MG63 (cell line): ENCODE results near the gene PPP2R2C. TPM values are rescaled to one million over a fixed set of nuclear protein-coding genes. Genes with fewer than 3 reads are reported as not detected.

Experiments
- DNase-seq: peaks from one replicate; pipeline ENCODE4 v3.0.0-alpha.2; 2020
- H3K27me3 ChIP-seq: fragments of 250-450 bp; sonication (Bioruptor Pico); 2 replicates; pipeline ENCODE4 v1.5.1; 2020; ENCODE audit warnings: mild to moderate bottlenecking, moderate library complexity
- H3K36me3 ChIP-seq: fragments of 250-450 bp; sonication (Bioruptor Pico); 2 replicates; pipeline ENCODE4 v1.5.1; 2020; ENCODE audit warnings: mild to moderate bottlenecking, moderate library complexity
- H3K4me3 ChIP-seq: fragments of 250-450 bp; sonication (Bioruptor Pico); 2 replicates; pipeline ENCODE4 v1.5.1; 2020; ENCODE audit warnings: mild to moderate bottlenecking, moderate library complexity
- H3K9me3 ChIP-seq: fragments of 250-450 bp; sonication (Bioruptor Pico); 2 replicates; pipeline ENCODE4 v1.5.1; 2020; ENCODE audit warnings: mild to moderate bottlenecking, moderate library complexity
- total RNA-seq: library from RNA; depleted of rRNA; stranded (reverse); fragments of >200 nt; shearing (Covaris generic); gene quantifications from 2 replicates; pipeline ENCODE4 v1.2.3, GENCODE V29; 2014; ENCODE audit warnings: low replicate concordance

PPP2R2C gene
- total RNA-seq, 1 experiment from 2014 or later, result 3.3 TPM

DNA sequence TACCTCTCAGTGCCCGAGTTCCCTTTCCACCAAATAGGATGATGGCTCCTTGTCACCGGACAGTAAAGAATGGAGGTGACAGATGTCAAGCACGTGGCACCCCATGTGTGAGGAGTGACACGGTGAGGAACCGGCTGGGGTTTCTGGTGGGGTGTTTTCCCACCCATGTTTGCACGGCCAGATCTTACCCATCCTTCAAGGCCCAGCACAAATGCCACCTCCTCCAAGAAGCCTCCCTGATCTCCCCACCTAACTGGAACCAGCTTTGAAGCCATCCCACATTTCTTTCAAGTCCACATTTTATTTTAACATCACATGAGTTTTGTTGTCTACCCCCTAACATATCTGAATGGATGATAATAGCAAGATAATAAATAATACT lies 139.8 kb downstream of the PPP2R2C start:
- no peak for DNase-seq
- H3K36me3 ChIP-seq, result no peaks in the 10 kb centered on the region
- no peaks in the 10 kb centered on the region for H3K9me3 ChIP-seq

DNA sequence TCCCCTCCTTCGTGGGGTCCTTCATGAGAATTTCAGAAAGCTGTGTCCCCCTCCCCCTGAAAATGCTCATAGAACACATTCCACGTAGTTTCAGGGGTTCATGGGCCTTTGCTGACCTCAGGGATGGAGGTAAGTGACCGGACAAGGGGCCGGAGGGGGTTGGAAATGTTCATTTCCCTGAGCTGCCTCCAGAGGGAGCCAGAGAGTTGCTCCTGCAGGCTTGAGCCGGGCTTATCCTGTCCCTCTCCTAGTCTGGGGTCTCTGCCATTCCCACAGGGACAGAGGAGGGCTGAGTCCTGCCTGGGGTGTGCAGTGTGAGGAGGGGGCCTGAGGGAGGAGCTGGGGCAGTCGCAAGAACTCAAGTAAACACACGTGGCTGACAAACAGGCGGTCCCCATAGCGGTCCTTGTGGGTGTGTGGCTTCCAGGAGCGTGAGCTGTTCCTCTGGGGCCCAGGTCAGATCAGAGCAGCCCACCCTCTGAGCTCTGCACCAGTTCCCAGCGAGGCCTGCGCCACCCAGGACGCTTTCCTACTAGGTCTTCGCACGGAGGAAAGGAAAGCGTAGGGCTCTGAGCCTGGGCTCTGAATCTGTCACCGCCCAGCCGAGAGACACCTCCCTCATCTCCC lies 140.3 kb downstream of the PPP2R2C start:
- no peaks in the 10 kb centered on the region for H3K36me3 ChIP-seq
- H3K27me3 ChIP-seq, result no peaks in the 10 kb centered on the region
- no peak for DNase-seq
- no peaks in the 10 kb centered on the region for H3K9me3 ChIP-seq
- H3K4me3 ChIP-seq, result no peak overlapping the region

More for the DNA sequence above, 139.8 kb downstream of the PPP2R2C start:
- H3K27me3 ChIP-seq, result no peaks in the 10 kb centered on the region
- no peak overlapping the region for H3K4me3 ChIP-seq

DNA sequence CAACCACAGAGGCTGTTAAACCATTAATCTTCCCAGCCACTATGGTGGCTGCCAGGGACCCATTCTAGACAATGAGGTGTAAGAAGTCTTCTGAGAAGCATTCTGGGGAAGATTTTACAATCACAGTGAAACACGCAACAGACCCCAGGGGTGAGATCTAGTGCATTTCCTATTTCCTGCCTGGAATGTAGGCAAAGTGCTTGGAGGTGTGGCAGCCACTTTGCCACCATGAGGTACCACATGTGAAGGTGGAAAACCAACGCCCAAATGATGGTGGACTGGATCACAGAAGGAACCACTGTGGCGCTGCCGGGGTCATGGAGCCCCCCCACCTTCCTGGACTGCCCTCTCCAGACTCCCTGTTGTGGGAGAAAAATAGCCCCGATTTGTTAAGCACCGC lies 140.9 kb downstream of the PPP2R2C start:
- DNase-seq, result no peak
- H3K27me3 ChIP-seq, result no peaks in the 10 kb centered on the region
- no peaks in the 10 kb centered on the region for H3K36me3 ChIP-seq
- H3K9me3 ChIP-seq, result no peaks in the 10 kb centered on the region
- H3K4me3 ChIP-seq, result no peak overlapping the region

DNA sequence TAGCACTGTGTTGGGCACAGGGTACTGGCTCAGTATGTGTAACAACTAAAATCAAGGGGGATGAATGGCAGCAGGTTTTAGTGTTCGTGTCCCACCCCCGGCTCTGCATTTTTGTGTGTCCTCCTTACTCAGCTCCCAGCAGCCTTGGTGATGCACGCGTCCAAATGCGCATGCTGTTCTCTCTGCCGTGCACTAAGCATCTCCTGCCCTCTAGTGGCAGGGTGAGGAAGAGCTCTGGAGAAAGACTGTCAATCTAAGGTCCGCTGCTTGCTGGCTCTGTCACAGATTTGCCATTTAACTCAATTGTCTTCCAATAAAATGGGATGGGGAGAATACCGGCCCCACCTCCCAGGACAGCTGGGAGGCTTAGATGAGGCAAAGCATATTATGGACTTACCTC lies 141.4 kb downstream of the PPP2R2C start:
- Histone ChIP-seq H3K9me3 (no peaks in the 10 kb centered on the region), H3K4me3 (no peak overlapping the region), H3K27me3 (no peaks in the 10 kb centered on the region), H3K36me3 (no peaks in the 10 kb centered on the region)
- DNase-seq, result no peak

DNA sequence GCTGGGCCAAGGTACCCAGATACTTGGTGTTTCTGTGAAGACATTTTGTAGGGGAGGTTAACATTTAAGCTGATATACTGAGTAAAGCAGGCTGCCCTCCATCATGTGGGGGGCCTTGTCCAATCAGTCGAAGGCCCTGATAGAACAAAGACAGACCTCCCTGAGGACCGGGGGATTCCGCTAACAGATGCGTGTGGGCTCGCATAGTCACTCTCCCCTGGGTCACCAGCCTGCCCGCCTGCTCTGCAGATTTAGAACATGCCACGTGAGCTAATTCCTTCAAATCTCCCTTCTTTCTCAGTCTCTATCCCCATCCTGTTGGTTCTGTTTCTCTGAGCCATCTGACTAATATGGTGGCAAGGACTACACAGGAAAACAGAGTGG lies 142.0 kb downstream of the PPP2R2C start:
- no peak for DNase-seq
- Histone ChIP-seq H3K27me3 (no peaks in the 10 kb centered on the region), H3K9me3 (no peaks in the 10 kb centered on the region), H3K4me3 (no peak overlapping the region), H3K36me3 (no peaks in the 10 kb centered on the region)

DNA sequence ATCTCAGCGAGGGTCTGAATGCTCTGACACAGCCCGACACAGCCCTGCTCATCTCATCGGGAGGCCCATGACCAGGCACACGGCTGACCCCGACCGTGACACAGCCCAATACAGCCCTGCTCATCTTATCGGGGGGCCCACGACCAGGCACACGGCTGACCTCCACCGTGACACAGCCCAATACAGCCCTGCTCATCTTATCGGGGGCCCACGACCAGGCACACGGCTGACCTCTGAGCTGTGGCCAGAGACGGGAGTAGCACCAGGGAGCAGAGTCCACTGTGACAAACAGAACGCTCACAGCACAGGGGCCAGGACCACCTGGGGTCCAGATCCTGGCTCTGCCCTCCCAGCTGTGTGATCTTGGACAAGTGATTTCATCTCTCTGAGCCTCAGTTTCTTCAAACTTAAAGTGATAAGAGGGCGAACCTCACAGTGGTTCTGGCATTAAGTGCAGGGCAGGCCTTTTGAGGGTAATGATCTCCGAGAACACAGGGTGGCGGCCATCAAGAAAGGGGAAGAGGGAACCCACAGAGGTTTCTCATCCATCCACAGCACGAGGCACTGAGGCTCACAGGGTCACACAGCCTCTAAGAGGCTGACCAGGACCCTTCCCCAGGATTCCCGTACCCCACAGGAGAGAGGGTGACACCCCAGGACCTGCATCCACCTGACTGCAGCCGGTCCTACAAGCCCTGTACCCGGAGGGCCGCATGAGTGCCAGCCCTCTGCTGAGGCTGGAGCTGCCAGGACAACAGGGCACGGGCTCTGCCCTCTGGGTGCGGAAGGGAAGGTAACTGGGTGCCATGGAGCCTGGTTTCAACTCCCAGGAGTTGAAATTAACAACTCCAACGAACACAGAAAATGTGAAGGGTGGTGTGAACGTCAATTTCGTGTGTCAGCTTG lies 142.7 kb downstream of the PPP2R2C start:
- Histone ChIP-seq H3K36me3 (no peaks in the 10 kb centered on the region), H3K27me3 (no peaks in the 10 kb centered on the region), H3K4me3 (no peak overlapping the region), H3K9me3 (no peaks in the 10 kb centered on the region)
- no peak for DNase-seq

DNA sequence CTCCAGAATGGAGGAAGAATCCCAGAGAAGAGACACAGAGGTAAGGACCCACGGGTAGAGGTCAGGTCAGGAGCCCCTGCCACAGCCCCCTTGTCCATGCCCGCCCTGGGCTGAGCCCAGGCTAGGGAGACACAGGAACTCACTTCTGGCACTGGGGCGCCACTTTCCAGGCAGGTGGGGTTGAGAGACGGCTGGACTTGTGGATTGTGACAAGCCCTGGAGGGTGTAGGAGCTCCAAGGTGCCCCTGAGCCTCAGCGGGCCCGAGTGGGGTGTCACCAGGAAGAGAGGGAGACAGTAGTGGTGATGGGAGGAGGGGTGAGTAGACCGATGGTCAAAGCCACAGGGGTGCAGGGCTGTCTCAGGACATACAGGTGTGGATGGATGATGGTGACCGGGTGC lies 143.9 kb downstream of the PPP2R2C start:
- no peak for DNase-seq
- no peaks in the 10 kb centered on the region for H3K27me3 ChIP-seq
- H3K4me3 ChIP-seq, result no peak overlapping the region
- H3K36me3 ChIP-seq, result no peaks in the 10 kb centered on the region
- no peaks in the 10 kb centered on the region for H3K9me3 ChIP-seq

DNA sequence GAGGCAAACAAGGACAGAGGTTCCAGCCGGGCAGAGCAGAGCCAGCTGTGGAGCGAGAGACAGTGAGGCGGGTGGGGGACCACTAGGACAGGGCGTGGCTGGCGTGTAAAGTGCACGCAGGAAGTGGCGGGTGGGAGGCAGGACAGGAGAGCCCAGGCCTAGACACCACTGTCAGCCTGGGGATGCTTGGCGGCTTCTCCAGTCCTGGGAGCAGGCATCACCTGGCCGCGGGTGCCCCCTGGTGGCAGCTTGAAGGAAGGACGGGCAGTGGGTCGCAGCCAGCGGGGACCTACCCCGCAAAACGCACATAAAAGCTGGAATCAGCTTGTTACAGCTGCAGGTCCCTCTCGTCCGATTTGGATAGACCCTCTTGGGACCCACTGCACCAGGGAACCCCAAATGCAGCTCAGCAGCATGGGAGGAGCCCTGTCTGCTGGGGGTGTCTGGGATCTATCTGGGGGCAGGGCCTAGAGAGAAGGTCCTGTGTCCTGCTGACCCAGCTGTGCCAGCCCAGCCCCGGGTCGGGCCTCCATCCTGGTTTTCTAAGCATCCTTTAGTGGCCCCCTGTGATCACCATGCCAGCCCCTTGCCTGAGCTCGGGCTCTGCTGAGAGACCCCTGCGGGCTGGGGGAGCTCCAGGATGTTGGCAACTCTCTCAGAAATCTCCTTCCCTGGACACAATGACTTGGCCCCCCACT lies 145.0 kb downstream of the PPP2R2C start:
- no peak overlapping the region for H3K4me3 ChIP-seq
- no peaks in the 10 kb centered on the region for H3K36me3 ChIP-seq
- no peaks in the 10 kb centered on the region for H3K9me3 ChIP-seq
- DNase-seq, result peak; percentile 50
- no peaks in the 10 kb centered on the region for H3K27me3 ChIP-seq

DNA sequence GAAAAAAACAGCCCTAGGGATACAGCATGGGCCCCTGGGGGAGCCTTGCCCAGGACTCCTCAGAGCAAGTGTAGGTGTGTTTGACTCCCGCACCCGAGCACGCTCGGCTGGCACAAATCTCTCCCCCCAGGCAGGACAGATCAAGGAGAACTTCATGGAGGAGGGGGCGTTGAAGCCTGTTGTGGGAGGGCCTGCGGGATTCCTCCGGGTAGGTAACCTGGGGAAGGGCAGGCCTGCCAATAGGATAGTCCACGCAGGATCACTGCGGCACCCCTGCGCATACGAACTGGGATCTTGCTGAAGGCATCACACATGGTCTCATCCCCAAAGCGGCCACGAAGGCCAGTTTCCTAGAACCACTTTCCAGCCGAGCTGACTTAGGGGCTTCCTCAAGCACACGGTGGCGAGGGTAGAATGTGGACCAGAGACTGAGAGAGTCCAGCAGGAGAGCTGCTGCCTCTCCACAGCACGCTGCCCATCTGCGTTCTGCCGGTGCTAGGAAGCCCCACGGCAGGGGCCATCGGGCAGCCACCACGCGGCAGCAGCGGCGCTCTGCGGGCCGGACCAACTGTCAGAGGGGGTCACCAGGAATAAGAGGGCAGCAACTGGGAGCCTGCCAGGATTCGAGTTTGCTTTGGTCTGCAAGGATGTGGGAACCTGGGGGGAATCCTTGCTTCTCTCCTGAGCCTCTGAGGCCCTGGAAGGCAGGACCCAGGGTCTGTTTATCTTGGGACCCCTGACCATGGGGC lies 145.9 kb downstream of the PPP2R2C start:
- DNase-seq, result no peak
- Histone ChIP-seq H3K27me3 (no peaks in the 10 kb centered on the region), H3K36me3 (no peaks in the 10 kb centered on the region), H3K4me3 (no peak overlapping the region), H3K9me3 (no peaks in the 10 kb centered on the region)

DNA sequence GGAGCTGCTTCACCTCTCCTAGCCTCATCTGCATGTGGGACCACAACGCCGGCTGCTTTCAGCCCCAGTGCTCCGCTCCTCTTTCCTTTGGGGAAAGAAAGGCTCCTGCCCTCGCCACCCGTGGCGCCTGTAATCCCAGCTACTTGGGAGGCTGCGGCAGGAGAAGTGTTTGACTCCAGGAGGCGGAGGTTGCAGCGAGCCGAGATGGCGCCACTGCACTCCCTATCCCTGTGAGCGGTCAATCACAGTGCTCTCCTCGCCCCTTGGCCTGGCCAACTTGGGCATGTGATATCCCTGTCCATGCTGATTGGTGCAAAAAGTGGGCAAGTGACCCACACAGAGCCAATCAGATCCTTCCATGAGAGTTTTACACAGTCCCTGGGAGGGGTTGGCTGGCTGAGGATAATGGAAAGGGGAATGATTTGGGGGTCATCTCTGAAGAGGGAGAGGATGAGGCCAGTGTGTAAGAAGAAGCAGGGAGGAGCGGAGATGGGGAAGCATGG lies 146.6 kb downstream of the PPP2R2C start:
- Histone ChIP-seq H3K36me3 (no peaks in the 10 kb centered on the region), H3K4me3 (no peak overlapping the region), H3K27me3 (no peaks in the 10 kb centered on the region), H3K9me3 (no peaks in the 10 kb centered on the region)
- no peak for DNase-seq

DNA sequence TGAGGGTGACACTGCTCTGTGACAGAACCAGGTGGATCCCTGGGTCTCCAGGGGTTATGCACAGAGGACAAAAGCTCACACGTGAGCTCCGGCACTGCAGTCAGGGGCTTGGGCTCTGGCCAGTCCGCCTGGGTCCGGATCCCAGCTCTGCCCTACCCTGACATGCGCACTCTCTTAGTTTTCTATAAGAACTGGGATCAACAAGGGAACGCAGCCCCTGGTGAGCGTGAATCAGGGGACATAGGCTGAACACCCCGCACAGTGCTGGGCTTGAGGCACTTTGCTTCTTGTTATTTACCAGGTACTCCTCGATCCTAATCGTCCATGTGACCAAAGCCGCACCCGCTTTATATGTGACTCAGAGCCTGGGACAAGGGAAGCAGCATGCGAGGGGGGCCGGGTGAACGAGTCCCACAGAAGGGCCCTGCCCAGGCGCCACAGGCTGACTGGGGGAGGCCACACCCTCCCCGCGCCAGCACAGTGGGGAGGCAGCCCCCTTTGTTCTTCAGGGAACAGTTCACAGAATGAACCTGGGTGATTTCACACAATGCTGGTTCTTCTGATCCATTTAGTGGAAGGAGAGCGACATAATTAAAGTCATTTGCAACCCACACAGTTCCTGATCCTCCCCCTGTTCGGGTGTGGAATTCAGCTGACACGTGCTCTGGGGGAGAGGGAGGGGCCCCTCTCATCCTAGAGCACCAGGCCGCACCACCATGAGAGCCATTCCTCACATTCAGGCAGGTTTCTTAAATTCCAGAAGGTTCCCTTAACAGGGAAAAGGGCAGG lies 147.2 kb downstream of the PPP2R2C start:
- Histone ChIP-seq H3K9me3 (no peaks in the 10 kb centered on the region), H3K4me3 (no peak overlapping the region), H3K36me3 (no peaks in the 10 kb centered on the region), H3K27me3 (no peaks in the 10 kb centered on the region)
- peak; percentile 24 for DNase-seq

DNA sequence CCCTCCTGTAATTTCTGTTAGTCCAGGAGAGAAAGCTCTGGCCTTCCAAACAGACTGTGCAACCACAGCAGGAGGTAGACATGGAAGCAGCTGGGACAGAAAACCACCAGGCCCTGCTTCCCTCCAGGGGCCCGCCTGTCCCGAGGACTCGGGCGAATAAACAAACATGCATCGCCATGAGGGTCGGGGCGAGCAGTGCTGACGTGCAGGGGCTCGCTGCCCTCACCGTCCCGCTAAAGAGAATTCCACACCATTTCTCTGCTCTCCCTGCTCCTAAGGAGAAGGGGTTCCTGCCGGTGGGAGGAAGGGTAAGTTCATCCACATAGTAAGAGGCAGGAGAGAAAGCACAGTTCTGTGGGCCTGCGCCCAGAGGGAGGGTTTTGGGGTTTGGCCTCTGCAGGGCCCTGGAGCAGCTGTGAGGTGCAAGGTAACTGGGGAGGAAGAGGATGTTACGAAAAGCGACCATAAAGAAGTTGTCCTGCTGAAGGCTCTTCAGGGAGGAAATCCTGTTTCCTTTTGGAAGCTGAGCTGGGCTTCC lies 147.9 kb downstream of the PPP2R2C start:
- Histone ChIP-seq H3K4me3 (no peak overlapping the region), H3K27me3 (no peaks in the 10 kb centered on the region), H3K36me3 (no peaks in the 10 kb centered on the region), H3K9me3 (no peaks in the 10 kb centered on the region)
- no peak for DNase-seq

DNA sequence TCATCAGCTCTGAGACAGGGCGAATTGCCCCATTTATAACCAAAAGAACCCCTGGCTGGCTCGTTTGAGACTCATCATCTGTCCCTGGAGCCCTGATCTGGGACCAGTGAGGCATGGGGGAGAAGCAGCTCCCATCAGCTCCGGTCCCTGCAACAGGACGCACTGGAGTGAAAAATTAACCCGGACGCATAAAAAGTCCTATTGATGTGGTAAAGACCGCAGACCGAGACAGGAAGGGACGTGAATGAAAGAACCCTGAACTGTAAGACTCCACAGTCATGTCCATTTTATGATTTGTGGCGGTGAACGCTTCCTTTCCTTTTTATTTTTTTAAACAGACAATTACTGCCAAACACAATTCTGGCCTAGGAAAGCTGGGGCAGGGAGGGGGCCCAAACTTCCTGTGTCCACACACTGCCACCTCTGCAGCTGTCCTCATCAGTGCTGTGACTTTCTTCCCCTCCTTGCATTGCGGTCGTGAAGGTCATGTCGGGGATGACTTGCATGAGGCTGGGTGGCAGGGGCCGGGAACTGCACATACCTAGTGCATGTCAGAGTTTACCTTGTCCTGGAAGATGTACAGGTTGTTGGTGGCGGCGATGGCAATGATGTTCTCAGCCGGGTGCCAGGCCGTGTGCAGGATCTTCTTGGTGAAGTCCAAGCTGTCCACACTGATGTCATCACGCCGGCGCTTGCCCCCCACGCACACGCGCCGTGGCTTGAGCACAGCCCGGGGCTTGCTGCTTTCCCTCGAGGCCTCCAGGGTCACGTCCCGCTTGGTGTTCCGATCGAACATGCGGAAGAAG lies 149.4 kb downstream of the PPP2R2C start:
- no peak for DNase-seq
- H3K9me3 ChIP-seq, result no peaks in the 10 kb centered on the region
- H3K27me3 ChIP-seq, result no peaks in the 10 kb centered on the region
- no peak overlapping the region for H3K4me3 ChIP-seq
- no peaks in the 10 kb centered on the region for H3K36me3 ChIP-seq

DNA sequence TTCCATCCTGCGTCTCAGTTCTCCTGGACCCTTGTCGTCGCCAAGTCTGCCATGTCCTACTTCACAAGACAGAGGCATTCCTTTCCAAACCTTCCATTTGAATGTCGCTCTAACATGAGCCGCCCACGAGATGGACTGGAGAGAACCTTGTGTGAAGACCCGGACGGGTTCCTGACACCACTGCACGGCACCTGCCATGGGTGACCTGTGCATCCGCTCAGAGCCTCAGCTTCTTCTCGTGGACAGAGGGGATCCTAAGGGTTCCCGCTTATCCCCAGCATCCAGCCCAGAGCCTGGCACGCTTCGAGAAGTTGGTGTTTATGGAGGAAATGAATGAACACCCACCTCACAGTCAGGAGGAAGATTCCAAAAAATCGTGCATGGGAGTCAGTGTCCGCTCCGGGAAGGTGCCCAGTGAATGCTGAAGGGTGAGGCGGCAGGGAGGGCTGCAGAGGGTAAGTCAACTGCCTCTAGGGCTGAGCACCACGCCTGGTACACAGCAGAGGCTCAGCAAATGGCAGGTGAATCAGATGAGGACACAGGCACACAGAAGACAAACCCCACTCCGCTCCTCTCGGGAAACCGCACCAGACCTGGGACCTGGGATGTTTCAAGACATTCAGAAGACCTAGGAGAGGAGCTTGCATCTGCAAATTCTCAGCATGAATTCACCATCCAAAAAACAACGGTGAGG lies 150.2 kb downstream of the PPP2R2C start:
- Histone ChIP-seq H3K36me3 (no peaks in the 10 kb centered on the region), H3K4me3 (no peak overlapping the region), H3K27me3 (no peaks in the 10 kb centered on the region), H3K9me3 (no peaks in the 10 kb centered on the region)
- DNase-seq, result no peak

DNA sequence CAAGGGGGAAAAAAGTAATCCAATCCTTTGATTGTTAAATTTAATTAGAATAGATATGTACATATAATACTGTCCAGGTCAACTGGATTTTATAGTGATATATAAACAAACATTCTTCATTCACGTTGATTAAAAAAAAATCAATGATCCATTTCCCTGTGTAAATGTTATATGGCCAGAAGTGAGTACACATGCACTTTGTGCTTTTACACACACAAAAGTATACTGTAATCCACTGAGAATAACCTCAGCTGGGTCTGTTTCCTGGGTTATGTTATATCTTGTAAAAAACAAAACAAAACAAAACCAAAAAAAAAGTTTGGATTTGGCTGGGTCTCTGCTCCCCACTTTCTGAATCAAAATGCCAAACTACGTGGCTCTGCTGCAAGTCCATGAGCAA lies 151.1 kb downstream of the PPP2R2C start:
- H3K36me3 ChIP-seq, result no peaks in the 10 kb centered on the region
- H3K27me3 ChIP-seq, result no peaks in the 10 kb centered on the region
- DNase-seq, result no peak
- H3K9me3 ChIP-seq, result no peaks in the 10 kb centered on the region
- H3K4me3 ChIP-seq, result no peak overlapping the region
